Gastroesophageal sphincter (tissue), 3 donors: ENCODE results near the gene EHBP1L1.

Source experiments
- EP300 ChIP-seq: sonication (generic); formaldehyde crosslinking; IDR thresholded peaks from one replicate; pipeline ENCODE4 v1.6.1; 2017; ENCODE audit warnings: antibody characterized with exemption, mild to moderate bottlenecking
- POLR2A ChIP-seq, 2 donors: fragments of 450-650 bp; IDR thresholded peaks; one replicate each; pipeline ENCODE4 v1.6.1; 2017; ENCODE audit warnings: antibody characterized with exemption in 2 of 2, mild to moderate bottlenecking in 2 of 2, moderate library complexity in 1 of 2
- POLR2AphosphoS5 ChIP-seq: sonication (generic); formaldehyde crosslinking; IDR thresholded peaks from one replicate; pipeline ENCODE4 v1.6.1; 2017; ENCODE audit warnings: antibody characterized with exemption
- TF ChIP-seq, protein P1 (sequence below), 4 experiments: fragments of 200-600 bp in 2 of 4; fragments of 450-650 bp in 2 of 4; sonication (generic) in 1 of 4; IDR thresholded peaks; one replicate each; pipeline ENCODE4 v1.5.1; 2017 to 2019; ENCODE audit warnings: antibody characterized with exemption in 4 of 4, mild to moderate bottlenecking in 2 of 4, moderate library complexity in 2 of 4

- TF ChIP-seq, protein P1, sequence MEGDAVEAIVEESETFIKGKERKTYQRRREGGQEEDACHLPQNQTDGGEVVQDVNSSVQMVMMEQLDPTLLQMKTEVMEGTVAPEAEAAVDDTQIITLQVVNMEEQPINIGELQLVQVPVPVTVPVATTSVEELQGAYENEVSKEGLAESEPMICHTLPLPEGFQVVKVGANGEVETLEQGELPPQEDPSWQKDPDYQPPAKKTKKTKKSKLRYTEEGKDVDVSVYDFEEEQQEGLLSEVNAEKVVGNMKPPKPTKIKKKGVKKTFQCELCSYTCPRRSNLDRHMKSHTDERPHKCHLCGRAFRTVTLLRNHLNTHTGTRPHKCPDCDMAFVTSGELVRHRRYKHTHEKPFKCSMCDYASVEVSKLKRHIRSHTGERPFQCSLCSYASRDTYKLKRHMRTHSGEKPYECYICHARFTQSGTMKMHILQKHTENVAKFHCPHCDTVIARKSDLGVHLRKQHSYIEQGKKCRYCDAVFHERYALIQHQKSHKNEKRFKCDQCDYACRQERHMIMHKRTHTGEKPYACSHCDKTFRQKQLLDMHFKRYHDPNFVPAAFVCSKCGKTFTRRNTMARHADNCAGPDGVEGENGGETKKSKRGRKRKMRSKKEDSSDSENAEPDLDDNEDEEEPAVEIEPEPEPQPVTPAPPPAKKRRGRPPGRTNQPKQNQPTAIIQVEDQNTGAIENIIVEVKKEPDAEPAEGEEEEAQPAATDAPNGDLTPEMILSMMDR (IDR thresholded peaks at IDR 0.05), result no peak
- no peak for TF ChIP-seq EP300
- no peak for TF ChIP-seq POLR2AphosphoS5
- no peak for TF ChIP-seq POLR2A (IDR thresholded peaks at IDR 0.05)
Observed at GRCh38 chr11:65532388-65533064, 43.3 kb upstream of the EHBP1L1 start.
